ENCODE results near the gene RASGRF2. TPM values are rescaled to one million over a fixed set of nuclear protein-coding genes. Genes with fewer than 3 reads are reported as not detected.
A peak's percentile ranks its signal among the peaks of the same experiment; 100 is the strongest.

The RASGRF2 gene
- total and polyA plus RNA-seq, 9 of the 15 experiments (the other 6 are each of a cell fraction or from before 2014, with no cell fraction given): 0.01 to 0.22 (median 0.08) TPM; not detected in 2

- TF ChIP-seq ARNT (IDR thresholded peaks at IDR 0.05) (no peak), STAG1 (CRISPR knock-in tag; IDR thresholded peaks at IDR 0.05; ENCODE audit: borderline replicate concordance) (no peak), ELK1 (CRISPR knock-in tag; IDR thresholded peaks at IDR 0.05) (no peak)
- FAIRE-seq (no peak), ATAC-seq (no peak), DNase-seq (ENCODE audit: extremely low read depth in 1 of 4, low spot score in 3 of 4) (no peak)
- no TSS peak for BruUV-seq (replicated peaks)
- Histone ChIP-seq H3K9me1 (ENCODE audit: control insufficient read depth, insufficient read depth, low read length) (no peaks in the 10 kb centered on the region), H3K9ac (ENCODE audit: insufficient read depth in 1 of 2, low read depth in 2 of 2, low read length in 2 of 2) (no peak overlapping the region), H3K27ac (ENCODE audit: extremely low read depth, low read depth, low read length) (no peak overlapping the region), H3K9me3 (replicated peaks; ENCODE audit: control insufficient read depth, insufficient read depth, low read depth, low read length) (no peaks in the 10 kb centered on the region), H3K4me1 (replicated peaks in 1 of 2; ENCODE audit: control insufficient read depth in 2 of 2, insufficient read depth in 2 of 2, low read length in 2 of 2) (no peaks in the 10 kb centered on the region), H3K27me3 (ENCODE audit: control insufficient read depth in 2 of 2, insufficient read depth in 2 of 2, low read length in 2 of 2) (peaks cover 0 to 4% of the 10 kb centered on the region in 2 experiments; a peak in 1 of 5 replicates), H3K4me3 (no peak overlapping the region), H3K36me3 (ENCODE audit: control insufficient read depth, insufficient read depth, low read length) (no peaks in the 10 kb centered on the region), H2AFZ (ENCODE audit: low read depth, low read length) (no peak overlapping the region), H3K79me2 (ENCODE audit: control insufficient read depth, insufficient read depth, low read length) (no peaks in the 10 kb centered on the region), H4K20me1 (replicated peaks; ENCODE audit: control insufficient read depth, insufficient read depth, low read length) (no peaks in the 10 kb centered on the region), H3K4me2 (ENCODE audit: insufficient read depth, low read length) (no peak overlapping the region)
- intact Hi-C loops (cut with micrococcal nuclease): no loop called here
- 2% methylated on average over 3 of the region's 3 CpGs for WGBS (ENCODE audit: insufficient coverage, low coverage, missing lambda C conversion rate)
- ChIA-PET POLR2A (no interaction called here), CTCF (ENCODE audit: low intra/inter-chr PET ratio) (no interaction called here)
- in situ Hi-C loops (cut with MboI): no loop called here
Measured at GRCh38 chr5:80917631-80918030, 42.5 kb upstream of the RASGRF2 start.

GRCh38 chr5:80919678-80920196, 40.4 kb upstream of the RASGRF2 start:
- Histone ChIP-seq H3K9ac (ENCODE audit: insufficient read depth in 1 of 2, low read depth in 2 of 2, low read length in 2 of 2) (no peak overlapping the region), H4K20me1 (replicated peaks; ENCODE audit: control insufficient read depth, insufficient read depth, low read length) (no peaks in the 10 kb centered on the region), H3K27ac (ENCODE audit: extremely low read depth, low read depth, low read length) (no peak overlapping the region), H2AFZ (ENCODE audit: low read depth, low read length) (no peak overlapping the region), H3K4me2 (ENCODE audit: insufficient read depth, low read length) (no peak overlapping the region), H3K36me3 (ENCODE audit: control insufficient read depth, insufficient read depth, low read length) (no peaks in the 10 kb centered on the region), H3K9me3 (replicated peaks; ENCODE audit: control insufficient read depth, insufficient read depth, low read depth, low read length) (no peaks in the 10 kb centered on the region), H3K27me3 (ENCODE audit: control insufficient read depth in 2 of 2, insufficient read depth in 2 of 2, low read length in 2 of 2) (no peaks in the 10 kb centered on the region; a peak in 1 of 5 replicates), H3K9me1 (ENCODE audit: control insufficient read depth, insufficient read depth, low read length) (no peaks in the 10 kb centered on the region), H3K79me2 (ENCODE audit: control insufficient read depth, insufficient read depth, low read length) (no peaks in the 10 kb centered on the region), H3K4me1 (replicated peaks in 1 of 2; ENCODE audit: control insufficient read depth in 2 of 2, insufficient read depth in 2 of 2, low read length in 2 of 2) (no peaks in the 10 kb centered on the region), H3K4me3 (no peak overlapping the region)
- in situ Hi-C loops (cut with MboI): no loop called here
- POLR2A ChIA-PET: no interaction called here
- BruUV-seq (replicated peaks): no TSS peak
- intact Hi-C loops (cut with micrococcal nuclease): no loop called here
- CTCF ChIA-PET (ENCODE audit: low intra/inter-chr PET ratio): no interaction called here
- ATAC-seq: no peak
- FAIRE-seq: no peak
- no peak for DNase-seq (ENCODE audit: extremely low read depth in 1 of 4, low spot score in 3 of 4)
- WGBS (ENCODE audit: insufficient coverage, low coverage, missing lambda C conversion rate): 5% methylated on average over 6 of the region's 6 CpGs
- TF ChIP-seq KDM1A (IDR thresholded peaks at IDR 0.05) (0 out of 4 replicates have a peak, but pooled peaks of 1 of the 2 experiments have one; percentile 11), THRAP3 (IDR thresholded peaks at IDR 0.05; ENCODE audit: borderline replicate concordance) (no peak), STAT5A (IDR thresholded peaks at IDR 0.05; ENCODE audit: borderline replicate concordance, low read length) (no peak), NFIX (CRISPR knock-in tag; IDR thresholded peaks at IDR 0.05; ENCODE audit: low read depth) (no peak), SIX5 (IDR thresholded peaks at IDR 0.05; ENCODE audit: borderline replicate concordance in 1 of 2, insufficient read depth in 1 of 2, low read depth in 1 of 2, low read length in 2 of 2) (no peak), ADNP (tag; IDR thresholded peaks at IDR 0.05) (peak; percentile 53; the same call in 1 of the 2 replicates), NCOA1 (IDR thresholded peaks at IDR 0.05; ENCODE audit: low read depth) (no peak), PTBP1 (IDR thresholded peaks at IDR 0.05; ENCODE audit: low read depth, low read length) (0 out of 2 replicates have a peak, but pooled peaks have one; percentile 46), ZNF280B (CRISPR knock-in tag; IDR thresholded peaks at IDR 0.05) (no peak), ZNF512 (tag; IDR thresholded peaks at IDR 0.05) (no peak)

All from K562 (cell line).